GM18519 (cell line): ENCODE results near the gene ADPRM.
"Not testable (repeated sequence)": the region's sequence is repeated elsewhere in the genome, so short reads cannot be mapped to it uniquely, and the experiment has no call there.

Experiments
- ATAC-seq: cut with Tn5 transposase; IDR thresholded peaks from one replicate; pipeline ENCODE4 v1.9.1; 2021; ENCODE audit warnings: mild to moderate bottlenecking, moderate library complexity; ENCODE audit not compliant: unreplicated experiment, low FRiP score

ADPRM gene

DNA sequence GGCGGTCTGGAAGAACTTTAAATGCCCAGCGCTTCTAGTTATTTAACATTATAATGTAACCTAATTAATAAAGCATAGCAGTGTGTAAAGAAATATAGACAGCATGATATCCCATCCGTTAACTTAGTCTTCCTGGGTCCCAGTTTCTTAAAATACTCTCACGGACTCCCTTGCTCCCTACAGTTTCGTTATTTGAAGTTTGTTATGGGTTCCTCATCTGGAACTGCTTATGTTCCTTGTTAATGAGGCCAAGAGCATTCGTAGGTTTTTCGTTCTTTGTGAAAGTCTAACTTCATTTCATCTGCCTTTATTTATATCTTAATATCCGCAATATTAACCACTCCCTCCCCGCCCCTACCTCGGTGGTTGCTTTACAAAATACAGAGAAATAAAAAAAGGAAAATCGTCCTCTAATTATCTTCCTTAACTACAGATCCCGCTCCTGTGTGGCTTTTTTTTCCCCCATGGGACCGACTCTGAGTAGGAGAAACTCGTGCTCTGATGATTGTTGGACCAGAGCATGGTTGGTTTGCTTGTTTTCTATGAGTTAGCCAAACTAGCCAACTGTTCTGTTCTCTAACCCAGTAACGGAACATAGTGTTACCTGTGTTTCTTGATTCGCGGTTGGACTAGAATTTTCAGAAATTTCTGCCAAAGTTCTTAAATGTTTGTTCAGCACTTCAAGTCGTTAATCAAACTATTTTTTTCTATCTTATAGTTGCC lies 863 bp downstream of the ADPRM start:
- no peak for ATAC-seq

DNA sequence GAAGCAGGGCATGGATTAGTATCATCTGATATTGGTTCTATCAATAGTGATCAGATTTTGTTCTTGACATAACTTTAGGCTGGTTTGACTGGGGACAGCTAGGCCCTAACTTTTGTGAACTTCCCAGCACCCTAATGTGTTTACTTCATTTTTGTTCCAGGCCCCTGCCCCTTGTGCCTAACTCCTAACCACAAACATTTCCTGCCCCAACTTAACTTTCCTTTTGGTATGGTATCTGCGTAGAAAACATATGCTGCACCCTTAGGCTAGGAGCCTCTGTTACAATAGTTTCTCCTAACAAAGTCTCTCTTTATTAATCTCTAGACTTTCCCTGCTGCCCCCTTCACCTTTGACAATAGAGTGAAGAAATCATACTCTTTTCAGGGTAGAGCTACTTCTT lies 2.5 kb downstream of the ADPRM start:
- no peak for ATAC-seq

DNA sequence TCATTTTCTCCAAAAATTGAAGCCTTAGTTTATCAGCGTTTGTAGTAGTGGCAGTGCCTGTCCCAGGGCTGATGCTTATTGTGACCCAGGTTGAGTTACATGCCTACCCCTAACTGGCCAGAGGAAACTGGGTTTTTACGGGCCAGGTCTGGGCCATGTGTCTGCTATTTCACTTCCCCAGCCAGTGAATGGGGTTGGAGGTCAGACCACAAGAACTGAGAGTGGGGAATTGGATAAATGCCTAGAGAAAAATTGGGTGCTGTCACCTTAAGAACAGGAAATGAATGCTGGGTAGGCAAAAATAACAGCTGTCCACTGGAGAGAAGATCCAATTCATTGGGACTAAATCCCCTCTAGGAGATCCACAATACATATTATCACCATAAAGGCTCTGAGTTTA lies 5.2 kb downstream of the ADPRM start:
- no peak for ATAC-seq

DNA sequence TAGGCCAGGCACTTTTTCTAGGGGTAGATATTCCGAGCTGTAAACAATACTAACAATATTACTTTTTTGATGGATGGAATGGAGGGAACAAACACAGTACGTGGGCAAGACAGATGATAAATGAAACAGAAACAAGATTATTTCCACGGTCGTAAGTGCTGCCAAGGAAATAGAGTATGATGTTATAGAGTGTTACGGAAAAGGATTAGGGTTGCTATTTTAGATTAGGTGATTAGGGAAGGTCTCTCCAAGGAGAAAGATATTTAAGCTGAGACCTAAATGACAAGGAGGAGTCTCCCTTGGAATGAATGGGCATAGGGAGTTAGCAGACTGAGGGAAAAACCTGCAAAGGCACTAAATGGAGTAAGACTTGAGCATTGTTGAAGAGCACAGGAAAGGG lies 8.3 kb downstream of the ADPRM start:
- ATAC-seq = no peak

DNA sequence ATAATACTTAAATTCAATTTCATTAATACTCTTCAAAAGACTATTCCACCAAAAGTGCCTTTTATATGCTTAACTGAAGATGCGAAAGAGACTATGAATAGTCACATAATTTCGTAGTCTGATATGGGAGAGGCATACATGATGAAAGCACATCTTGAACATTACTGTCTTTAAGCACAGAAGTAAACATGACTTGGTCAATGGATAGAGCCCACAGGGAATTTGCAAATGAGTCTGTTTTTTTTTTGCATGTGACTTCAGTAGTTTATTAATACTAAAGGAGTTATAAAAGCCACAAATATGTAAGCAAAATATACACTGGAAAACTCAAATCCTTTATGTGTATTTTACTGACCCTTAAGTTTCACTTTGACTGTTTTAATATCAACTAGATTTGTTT lies 15.9 kb downstream of the ADPRM start:
- ATAC-seq = no peak

DNA sequence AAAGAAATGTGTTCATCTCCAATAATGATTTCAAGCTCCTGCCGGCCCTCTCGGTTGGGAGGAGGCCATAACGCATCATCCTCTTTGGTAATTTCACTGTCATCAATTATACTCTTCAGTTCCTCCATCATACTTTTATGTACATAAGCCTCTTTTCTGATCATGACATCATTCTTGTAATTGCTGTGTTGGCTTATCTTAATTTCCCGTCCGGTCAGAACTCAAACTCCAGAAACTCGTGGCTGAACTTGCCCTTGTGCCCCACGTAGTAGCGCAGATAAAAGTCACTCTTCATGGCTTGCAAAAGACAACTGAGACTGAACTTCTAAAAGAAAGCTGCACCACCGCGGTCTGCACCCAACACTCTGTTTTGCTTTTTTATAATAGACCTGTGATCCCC lies 18.8 kb downstream of the ADPRM start:
- no peak for ATAC-seq

DNA sequence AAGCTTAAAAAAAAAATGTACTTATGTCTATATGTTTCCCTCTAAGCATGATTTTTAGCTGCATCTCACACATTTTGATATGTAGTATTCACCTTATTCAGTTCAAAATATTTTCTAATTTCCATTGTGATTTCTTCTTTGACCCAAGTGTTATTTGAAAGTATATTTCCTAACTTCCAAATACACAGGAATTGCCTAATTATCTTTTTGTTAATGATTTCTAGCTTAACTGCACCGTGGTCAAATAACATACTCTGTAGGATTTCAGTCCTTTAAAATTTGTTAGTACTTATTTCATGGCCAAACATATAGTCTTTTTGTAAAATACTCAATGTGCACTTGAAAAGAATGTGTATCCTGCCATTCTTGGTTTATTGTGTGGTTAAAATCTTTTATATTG lies 21.2 kb downstream of the ADPRM start:
- no peak for ATAC-seq

DNA sequence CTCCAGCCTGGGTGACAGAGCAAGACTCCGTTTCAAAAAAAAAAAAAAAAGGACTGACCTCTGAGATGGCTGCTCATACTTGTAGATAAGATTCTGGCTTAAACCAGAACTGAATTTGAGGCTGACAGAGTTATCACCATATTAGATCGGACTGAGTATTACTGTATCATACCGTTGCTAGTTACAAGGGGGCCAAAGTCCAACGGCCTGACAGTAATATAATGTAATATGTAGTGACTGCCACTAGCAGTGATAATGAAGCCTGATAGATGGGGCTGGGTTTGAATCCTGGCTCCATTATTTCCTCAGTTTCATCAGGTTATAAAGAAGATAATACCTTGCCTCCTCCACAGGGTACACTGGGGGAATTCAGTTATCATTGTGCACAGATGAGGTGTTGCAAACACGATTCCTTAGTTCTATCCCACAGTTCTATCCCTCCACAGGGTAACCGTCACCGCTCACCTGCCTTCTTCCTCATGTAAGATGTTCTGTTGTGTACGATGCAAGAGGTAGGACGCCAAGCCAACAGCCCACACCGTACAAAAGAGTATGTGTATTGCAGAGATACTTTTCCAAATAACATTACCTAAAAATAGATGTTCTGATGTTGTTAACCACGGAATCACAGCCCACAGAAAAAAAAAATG lies 27.3 kb downstream of the ADPRM start:
- no peak for ATAC-seq

DNA sequence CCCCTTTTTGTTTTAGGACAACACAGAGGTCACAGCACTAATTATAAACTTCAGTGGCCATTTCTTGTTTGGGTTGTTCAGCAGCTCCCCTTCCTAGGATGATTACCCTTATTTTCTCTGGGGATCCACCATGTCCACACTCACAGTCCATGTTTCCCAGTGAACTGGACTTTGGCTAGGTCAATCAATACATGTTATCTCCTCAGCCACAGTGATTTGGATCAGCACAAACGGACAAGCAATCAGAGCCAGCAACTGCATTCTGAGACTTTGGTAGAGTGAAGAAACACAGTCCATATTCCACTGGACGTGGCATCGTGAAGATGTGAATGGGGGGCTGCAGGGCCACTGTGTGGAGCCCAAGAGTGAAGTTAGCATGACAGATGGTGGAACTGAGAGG lies 27.9 kb downstream of the ADPRM start:
- ATAC-seq = no peak

DNA sequence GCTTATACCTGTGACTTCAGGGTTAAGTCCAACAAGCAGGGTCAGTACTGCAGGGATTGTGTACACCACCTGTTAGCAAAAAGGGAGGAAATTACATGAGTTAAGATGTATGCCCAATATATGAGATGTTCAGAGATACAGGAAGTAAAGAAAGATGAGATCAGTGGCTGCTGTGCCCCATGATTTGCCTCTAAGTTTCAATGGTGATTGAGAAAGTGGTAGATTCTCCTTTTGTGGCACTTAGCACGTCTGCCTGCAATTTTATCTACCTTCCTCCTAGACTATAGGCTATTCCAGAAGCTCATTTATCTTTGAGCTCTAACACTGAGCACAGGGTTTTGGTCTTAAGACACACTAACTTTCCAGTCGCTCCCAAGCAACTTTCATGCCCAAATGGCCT lies 28.8 kb downstream of the ADPRM start:
- ATAC-seq = no peak

DNA sequence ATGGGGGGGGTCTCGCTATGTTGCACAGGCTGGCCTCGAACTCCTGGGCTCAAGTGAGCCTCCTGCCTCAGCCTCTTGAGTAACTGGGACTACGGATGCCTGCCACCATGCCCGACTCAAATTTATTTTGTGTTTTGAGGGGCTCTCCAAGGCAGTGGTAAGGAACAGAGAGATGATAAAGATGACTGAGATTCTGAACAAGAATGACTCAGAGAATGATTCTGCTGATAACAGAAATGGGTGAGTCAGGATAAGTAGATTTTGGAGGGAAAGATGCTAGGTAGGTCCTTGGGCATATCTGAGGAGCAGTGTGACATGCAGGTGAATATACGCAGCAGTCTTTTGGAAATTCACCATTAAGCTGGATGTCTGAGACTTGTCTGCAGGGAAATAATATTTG lies 29.8 kb downstream of the ADPRM start:
- ATAC-seq = no peak

DNA sequence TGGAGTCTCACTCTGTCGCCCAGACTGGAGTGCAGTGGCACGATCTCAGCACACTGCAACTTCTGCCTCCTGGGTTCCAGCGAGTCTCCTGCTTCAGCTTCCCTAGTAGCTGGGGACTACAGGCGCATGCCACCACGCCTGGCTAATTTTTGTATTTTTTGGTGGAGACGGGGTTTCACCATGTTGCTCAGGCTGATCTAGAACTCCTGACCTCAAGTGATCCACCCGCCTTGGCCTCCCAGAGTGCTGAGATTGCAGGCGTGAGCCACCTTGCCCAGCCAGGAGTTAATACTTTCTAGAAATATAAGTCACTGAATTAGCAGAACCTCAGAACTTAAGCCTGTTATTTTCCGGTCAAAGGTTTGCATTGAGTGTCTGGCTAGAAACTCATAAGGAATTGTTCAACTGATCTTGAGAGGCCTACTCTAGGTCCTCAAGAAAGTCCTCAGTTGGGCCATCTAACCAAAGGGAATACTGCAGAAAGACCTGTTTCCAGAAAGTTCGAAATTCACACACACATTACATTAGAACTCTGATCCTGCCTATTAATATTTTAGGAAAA lies 31.0 kb downstream of the ADPRM start:
- ATAC-seq = no peak

DNA sequence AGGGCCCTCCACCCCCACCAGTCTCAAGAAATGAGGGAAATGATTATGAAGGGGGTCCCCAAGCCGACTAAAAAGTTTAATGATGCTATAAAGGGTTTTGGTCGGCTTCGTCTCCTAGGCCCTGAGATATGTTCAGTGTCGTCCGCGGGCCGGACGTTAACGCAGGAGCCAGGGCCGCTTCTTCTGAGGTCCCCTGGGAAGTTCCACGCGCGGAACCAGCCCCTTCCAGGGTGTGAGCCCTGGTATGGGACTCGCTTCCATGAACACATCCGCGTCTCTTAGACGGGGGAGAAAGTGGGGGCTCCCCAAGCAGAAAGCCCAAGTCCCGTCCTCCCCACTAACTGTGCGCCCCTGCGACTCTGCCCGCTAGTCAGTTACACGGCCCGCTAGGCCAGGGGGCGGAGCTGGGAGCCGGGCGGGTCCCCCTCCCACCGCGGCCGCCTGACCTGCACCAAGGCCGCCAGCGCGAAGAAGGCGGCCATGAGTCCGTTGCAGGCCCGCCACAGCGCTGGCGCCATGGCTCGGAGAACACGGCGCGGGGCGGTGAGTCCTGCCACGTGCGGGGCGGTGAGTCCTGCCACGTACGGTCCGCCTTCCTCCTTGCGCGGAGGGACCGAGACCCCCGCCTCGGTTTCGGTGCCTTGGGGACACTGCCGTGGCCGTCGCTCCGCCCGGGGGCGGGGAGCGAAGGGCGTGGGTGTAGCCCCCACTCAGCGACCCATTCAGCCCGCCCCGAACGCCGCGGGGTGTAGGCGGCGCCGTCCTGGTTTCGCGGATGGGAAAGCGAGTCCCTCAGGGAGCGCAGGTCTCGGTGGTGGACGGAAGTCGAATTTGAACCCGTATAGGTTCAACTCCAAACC lies 32.2 kb downstream of the ADPRM start, which contains the start of gene TMEM220:
Gene TMEM220, minus strand, starts transcription at position 690 of the 860 bp plus-strand sequence. Its CDS starts 172 bp downstream, at position 518.
- ATAC-seq = peak; percentile 39

DNA sequence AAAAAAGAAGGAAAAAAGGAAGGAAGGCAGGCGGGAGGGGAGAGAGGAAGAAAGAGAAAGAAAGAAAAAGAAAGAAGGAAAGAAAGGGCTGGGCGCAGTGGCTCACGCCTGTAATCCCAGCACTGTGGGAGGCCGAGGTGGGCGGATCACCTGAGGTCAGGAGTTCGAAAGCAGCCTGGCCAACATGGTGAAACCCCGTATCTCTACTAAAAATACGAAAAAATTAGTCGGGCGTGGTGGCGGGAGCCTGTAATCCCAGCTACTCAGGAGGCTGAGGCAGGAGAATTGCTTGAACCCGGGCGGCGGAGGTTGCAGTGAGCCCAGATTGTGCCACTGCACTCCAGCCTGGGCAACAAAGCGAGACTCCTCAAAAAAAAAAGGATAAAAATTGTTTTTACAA lies 32.9 kb downstream of the ADPRM start:
- not testable (repeated sequence) for ATAC-seq

DNA sequence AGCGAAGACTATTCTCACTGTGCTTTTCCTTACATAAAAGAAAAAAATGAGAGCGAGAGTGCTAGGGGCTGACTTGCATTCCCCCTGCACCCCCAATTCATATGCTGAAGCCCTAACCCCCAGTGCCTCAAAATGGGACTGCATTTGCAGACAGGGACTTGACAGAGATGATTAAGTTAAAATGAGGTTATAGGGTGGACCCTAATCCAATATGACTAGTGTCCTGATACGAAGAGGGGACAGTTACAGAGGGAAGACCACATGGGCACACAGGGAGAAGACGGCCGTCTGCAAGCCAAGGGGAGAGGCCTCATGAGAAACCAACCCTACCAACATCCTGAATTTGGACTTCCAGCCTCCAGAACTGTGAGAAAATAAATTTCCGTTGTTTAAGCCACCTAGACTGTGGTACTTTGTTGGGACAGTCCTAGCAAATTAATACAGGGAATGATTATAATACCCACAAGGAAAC lies 34.0 kb downstream of the ADPRM start:
- ATAC-seq = no peak

DNA sequence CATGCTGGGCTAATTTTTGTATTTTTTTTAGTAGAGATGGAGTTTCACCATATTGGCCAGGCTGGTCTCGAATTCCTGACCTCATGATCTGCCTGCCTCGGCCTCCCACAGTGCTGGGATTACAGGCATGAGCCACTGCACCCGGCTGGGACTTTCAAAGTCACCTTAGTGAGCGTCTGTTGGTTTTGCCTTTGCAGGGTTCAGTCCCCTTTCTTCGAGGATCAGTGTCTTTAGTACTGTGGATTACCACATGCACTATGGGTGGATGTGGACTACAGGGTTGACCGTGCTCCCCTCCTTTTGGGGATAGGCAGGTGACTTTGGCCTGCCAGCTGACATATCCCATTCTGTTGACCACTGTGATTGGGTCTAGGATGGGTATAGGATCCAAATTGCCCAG lies 34.7 kb downstream of the ADPRM start:
- not testable (repeated sequence) for ATAC-seq

DNA sequence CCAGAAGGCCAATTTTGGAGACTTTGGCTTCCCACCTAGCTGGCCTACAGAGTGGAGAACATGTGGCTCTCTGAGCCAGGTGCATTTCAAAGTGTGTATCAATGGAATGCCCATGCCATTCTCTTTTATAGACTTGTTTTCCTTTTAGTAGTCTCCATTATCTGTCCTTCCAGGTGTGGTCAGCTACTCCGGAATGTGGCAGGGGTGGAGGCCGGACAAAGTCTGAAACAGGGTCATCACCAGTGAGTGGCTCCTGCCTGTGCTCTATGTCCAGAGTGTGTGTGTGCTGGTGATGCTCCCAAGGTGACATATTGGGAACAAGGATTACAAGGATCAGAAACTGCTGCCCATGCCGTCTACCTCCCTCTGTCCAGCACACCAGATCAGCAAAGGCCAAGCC lies 36.3 kb downstream of the ADPRM start:
- no peak for ATAC-seq

DNA sequence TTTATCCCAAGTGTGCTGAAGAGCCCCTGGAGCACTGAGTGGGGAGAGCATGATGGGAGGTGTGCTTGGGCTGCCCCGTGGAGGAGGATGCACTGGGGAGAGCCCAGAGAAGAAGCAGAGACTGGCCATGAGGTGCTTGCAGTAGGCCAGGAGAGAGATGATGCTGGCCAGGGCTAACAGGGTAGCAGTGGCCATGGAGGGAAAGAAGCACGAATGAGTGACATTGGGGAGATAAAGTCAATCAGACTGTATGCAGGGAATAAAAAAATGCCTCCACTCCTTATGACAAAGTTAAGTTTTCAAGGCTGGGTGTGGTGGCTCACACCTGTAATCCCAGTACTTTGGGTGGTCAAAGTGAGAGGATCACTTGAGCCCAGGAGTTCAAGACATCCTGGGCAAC lies 37.9 kb downstream of the ADPRM start:
- no peak for ATAC-seq

DNA sequence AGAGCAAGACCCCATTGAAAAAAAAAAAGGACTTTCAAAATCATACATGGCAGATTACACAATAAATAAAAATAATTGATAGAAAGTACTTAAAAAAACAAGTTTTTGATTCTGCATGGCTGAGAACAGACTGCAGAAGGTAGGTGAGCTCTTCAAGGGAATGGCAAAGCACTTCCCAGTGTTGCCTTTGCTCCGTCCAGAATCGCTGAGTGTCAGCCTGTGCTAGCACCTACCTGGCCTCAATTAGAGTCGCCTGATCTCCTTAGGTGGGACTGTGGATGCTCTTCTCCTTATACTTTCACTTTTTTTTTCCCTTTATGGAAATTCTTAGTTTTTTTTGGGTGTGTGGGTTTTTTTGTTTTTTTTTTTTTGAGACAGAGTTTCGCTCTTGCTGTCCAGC lies 38.4 kb downstream of the ADPRM start:
- ATAC-seq = no peak

DNA sequence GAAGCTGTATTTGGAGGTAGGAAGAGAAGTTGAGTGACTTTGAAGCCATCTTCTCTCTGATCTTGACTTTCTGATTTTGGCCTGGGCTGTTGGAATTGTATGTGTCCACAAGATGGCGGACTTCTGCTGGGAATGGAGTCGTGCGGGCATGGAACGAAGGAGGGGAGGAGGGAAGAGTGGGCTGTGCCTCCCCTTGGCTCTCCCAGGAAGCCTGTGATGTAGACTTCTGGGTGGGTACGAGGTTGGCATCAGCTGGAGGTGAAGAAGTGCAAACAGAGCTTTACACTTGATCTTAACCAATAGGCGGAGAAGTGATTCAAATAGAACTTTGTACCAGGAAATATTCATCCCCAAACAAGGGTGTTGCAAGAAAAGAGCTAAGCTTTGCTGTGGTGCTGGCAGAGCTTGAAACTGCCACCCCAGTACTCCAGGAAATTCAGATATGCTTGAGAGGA lies 39.8 kb downstream of the ADPRM start:
- ATAC-seq = no peak

DNA sequence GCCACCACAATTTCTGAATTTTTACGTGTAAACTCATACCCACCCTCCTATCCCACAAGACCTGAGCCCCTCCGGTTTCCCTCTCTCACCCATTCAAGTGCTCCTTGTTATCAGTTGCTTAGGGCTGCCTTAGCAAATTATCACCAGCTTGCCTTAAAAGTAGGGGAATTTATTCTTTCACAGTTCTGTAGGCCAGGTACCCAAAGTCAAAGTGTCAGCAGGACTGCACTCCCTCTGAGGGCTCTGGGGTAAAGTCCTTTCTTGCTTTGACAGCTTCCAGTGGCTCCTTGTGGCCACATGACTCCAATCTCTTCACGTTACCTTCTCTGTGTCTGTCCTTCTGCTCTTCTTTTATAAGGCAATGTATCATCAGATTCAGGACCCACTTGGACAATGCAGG lies 40.3 kb downstream of the ADPRM start:
- no peak for ATAC-seq
